Activated naive CD4-positive, alpha-beta T cell treated with anti-CD3 and anti-CD28 coated beads for 36 hours (primary cell): ENCODE results near the gene CASS4. TPM values are rescaled to one million over a fixed set of nuclear protein-coding genes. Genes with fewer than 3 reads are reported as not detected.

Experiments used
- CTCF ChIA-PET: fragments of 350-600 bp; sonication (Branson Sonifier 250); formaldehyde crosslinking; loops from one replicate; lab custom pipeline; 2021; ENCODE audit warnings: antibody characterized with exemption; lab: Charles Lee
- DNase-seq: peaks from one replicate; pipeline ENCODE4 v3.0.0-alpha.2; 2020
- H3K27ac Mint-ChIP-seq: one replicate; pipeline ENCODE4 v1.8.0; 2021; ENCODE audit warnings: mild to moderate bottlenecking, mixed read lengths
- H3K27me3 Mint-ChIP-seq: one replicate; pipeline ENCODE4 v1.8.0; 2021; ENCODE audit warnings: low read depth, mixed read lengths
- H3K36me3 Mint-ChIP-seq: one replicate; pipeline ENCODE4 v1.8.0; 2021; ENCODE audit warnings: low read depth, mixed read lengths
- H3K4me1 Mint-ChIP-seq: one replicate; pipeline ENCODE4 v1.8.0; 2021; ENCODE audit warnings: low read depth, mixed read lengths
- H3K4me3 Mint-ChIP-seq: one replicate; pipeline ENCODE4 v1.8.0; 2021; ENCODE audit warnings: mild to moderate bottlenecking, moderate library complexity, mixed read lengths
- H3K9me3 Mint-ChIP-seq: one replicate; pipeline ENCODE4 v1.8.0; 2021; ENCODE audit warnings: mixed read lengths
- intact Hi-C: fragments of 100-400 bp; cut with micrococcal nuclease; formaldehyde crosslinking; loops from one replicate; pipeline ENCODE4 v1.15.1; 2023
- total RNA-seq, 2 experiments: library from RNA; stranded (reverse); gene quantifications; one replicate each; pipeline ENCODE4 v1.2.3, GENCODE V29; 2021

CASS4 gene, protein sequence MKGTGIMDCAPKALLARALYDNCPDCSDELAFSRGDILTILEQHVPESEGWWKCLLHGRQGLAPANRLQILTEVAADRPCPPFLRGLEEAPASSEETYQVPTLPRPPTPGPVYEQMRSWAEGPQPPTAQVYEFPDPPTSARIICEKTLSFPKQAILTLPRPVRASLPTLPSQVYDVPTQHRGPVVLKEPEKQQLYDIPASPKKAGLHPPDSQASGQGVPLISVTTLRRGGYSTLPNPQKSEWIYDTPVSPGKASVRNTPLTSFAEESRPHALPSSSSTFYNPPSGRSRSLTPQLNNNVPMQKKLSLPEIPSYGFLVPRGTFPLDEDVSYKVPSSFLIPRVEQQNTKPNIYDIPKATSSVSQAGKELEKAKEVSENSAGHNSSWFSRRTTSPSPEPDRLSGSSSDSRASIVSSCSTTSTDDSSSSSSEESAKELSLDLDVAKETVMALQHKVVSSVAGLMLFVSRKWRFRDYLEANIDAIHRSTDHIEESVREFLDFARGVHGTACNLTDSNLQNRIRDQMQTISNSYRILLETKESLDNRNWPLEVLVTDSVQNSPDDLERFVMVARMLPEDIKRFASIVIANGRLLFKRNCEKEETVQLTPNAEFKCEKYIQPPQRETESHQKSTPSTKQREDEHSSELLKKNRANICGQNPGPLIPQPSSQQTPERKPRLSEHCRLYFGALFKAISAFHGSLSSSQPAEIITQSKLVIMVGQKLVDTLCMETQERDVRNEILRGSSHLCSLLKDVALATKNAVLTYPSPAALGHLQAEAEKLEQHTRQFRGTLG
- 1 to 10 TPM; 5.1 to 5.2 TPM for total RNA-seq

DNA sequence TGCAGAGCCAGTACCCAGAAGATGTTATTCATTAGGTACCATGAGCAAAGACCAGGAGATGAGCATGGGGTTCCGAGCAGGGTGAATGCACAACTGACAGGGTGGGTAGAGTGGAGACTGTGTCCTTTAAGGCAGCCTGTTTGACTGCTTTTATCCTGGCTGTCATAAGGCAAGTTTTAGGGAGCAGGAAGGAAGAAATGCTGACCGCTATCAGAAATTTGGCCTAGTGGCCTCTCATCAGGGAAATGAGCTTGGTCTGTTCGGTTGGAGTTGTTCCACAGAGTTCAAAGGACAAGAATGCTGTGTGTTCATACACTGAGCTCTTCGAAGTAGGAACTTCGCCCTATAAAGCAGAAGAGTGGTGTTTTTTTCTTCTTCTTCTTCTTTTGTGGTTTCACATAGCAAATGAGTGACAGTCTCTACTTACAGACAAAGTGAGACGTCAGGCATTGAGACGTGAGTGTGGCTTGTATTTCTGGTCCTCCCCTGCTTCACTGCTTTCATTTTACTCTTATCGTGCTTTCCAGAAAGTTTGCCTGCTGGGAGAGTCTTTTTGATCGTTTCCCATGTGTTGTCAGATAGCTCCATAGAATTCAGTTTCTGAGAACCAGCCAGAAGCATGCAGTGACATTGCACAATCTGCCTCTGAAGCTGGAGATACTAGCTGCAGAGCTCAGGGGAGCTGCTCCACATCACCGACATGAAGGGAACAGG lies at the start of gene CASS4:
CASS4 (plus strand) TSS at position 502 of the 714 bp plus-strand sequence; CDS start at position 701, 199 bp downstream.
- Mint-ChIP-seq H3K4me1 (peaks cover 62% of the 10 kb centered on the region), H3K4me3 (peak within 1 kb of the TSS; percentile 89)
- peak; percentile 63 for DNase-seq

DNA sequence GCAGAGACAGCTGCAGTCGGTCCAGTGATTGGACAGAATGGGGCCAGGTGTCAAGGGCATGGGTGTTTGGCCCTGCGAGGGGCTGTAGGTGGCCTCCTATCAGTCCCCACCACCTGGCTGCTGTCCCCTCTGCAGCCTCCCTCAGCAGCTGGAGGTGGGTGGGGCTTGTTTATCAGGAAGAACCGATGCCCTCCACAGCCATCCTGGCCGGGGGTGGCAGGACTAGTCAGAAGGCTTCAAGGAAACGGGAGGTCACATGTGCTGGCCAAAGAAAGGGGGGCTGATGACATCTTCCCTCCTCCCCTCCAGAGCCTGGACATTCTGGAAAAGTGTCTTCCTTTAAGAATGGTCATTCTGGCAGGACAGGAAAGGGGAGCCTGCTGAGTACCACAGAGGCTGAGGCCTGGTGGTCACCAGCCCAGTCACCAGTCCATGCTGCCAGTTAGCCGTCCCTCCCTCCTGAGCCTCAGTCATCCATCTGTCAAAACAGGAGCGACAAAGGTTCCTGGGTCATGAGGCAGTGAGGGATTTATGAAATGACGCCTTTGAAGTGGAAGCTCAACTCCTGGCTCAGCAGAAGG lies 49.1 kb upstream of the CASS4 start:
- Mint-ChIP-seq H3K9me3 (no peaks in the 10 kb centered on the region), H3K36me3 (peaks cover 6% of the 10 kb centered on the region), H3K4me1 (peaks cover 16% of the 10 kb centered on the region), H3K27ac (no peak overlapping the region), H3K27me3 (no peaks in the 10 kb centered on the region), H3K4me3 (no peak overlapping the region)
- intact Hi-C loops: no loop called here
- no peak for DNase-seq
- CTCF ChIA-PET: interaction anchor here (0.6 kb wide), 1 partner anchor 1049 kb away, joined by 4 read pairs; no protein-coding TSS in a partner anchor

More for the DNA sequence above, at the start of gene CASS4:
- CTCF ChIA-PET: interaction anchor here (0.9 to 1.9 kb wide), 8 partner anchors 10 to 57 kb away, joined by 3 to 10 read pairs (median 4); partner anchors contain the start of genes AURKA and RTF2
- intact Hi-C loops: loop anchor here (1.0 to 10.0 kb wide), 3 partner anchors 20 to 1203 kb away; partner anchors contain the start of genes AURKA and CSTF1
- peaks cover 36% of the 10 kb centered on the region for H3K36me3 Mint-ChIP-seq
- no peaks in the 10 kb centered on the region for H3K27me3 Mint-ChIP-seq
- peak within 1 kb of the TSS; percentile 98 for H3K27ac Mint-ChIP-seq
- peaks cover 3% of the 10 kb centered on the region for H3K9me3 Mint-ChIP-seq

DNA sequence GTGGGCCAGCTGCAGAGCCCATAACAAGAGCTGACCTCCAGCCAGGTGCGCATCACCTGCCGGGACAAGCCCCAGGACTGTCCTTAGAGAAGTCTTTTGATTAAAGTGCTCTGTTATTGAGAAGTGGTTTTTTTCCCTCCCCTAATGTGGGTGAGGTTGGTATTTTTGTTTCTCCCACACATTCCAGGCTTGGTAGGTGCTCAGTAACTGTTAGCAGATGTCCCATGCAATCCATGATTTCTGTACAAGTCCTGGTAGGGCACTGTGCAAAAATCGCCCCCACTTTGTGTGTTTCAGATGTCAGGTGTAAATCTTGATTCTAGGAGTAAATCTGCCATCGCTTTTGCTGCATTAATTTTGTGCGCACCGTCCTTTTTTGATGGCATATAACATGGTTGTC lies 48.6 kb upstream of the CASS4 start:
- no peak overlapping the region for H3K4me3 Mint-ChIP-seq
- H3K36me3 Mint-ChIP-seq: peaks cover 6% of the 10 kb centered on the region
- H3K27ac Mint-ChIP-seq: no peak overlapping the region
- CTCF ChIA-PET: interaction anchor here (1.1 kb wide), 1 partner anchor 20 kb away, joined by 3 read pairs; no protein-coding TSS in a partner anchor
- intact Hi-C loops: no loop called here
- no peak for DNase-seq
- H3K9me3 Mint-ChIP-seq: no peaks in the 10 kb centered on the region
- H3K4me1 Mint-ChIP-seq: peaks cover 16% of the 10 kb centered on the region
- no peaks in the 10 kb centered on the region for H3K27me3 Mint-ChIP-seq

DNA sequence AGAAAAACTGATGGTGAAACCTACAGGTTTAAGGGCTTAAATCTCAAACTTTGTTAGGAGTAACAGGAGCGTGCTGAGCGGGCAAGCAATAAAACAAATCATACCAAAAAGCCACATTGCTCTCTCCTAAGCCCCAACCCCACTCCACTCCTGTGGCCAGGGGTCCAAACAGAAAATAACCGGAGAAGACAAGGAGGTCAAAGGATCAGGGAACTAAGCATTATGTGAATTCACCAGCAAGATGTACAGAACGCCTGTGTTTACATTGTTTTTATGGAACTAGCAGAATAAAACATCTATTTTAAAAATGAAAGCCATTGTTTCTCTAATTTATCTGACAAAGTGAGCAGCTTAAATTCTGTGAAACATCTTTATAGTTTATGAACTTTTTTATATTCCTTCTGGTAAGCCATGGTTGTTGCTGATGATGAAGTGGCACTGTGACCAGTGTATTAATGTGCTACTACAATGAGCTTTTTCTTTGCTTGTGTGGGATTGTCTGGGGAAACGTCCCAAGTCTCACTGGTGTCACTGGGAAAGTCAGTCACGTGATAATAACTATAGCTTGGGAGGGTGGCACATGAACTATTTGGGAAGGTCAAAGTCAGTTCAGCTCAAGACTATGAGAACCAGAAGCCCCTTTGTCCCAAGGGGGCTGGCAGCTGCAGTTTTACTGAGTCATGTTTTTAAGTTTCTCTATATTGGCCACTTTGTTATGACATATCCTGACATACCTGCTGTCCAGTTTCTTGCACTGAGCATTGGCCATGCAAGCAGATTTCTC lies 43.5 kb upstream of the CASS4 start:
- Mint-ChIP-seq H3K4me3 (no peak overlapping the region), H3K4me1 (peaks cover 4% of the 10 kb centered on the region), H3K27me3 (no peaks in the 10 kb centered on the region), H3K9me3 (no peaks in the 10 kb centered on the region), H3K36me3 (peaks cover 35% of the 10 kb centered on the region), H3K27ac (no peak overlapping the region)
- CTCF ChIA-PET: no interaction called here
- no peak for DNase-seq
- intact Hi-C loops: no loop called here

DNA sequence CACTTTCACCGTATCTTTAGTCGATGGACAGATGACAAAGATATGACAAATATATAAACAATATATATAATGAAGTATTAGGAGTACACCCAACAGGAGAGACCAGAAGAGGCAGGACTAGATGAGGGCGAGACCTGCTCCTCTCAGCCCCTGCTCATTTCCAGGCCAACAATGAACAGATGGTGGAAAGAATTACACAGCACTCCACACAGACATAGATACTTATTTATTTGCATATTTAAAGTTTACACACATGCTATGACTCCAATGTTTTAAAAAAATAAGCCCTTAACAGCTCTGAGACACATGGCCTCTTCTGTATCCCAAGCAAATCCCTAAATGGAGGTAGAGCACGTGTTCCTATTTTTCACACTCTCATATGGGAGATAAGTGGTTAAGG lies 42.9 kb upstream of the CASS4 start:
- no peak overlapping the region for H3K4me3 Mint-ChIP-seq
- intact Hi-C loops: no loop called here
- CTCF ChIA-PET: no interaction called here

DNA sequence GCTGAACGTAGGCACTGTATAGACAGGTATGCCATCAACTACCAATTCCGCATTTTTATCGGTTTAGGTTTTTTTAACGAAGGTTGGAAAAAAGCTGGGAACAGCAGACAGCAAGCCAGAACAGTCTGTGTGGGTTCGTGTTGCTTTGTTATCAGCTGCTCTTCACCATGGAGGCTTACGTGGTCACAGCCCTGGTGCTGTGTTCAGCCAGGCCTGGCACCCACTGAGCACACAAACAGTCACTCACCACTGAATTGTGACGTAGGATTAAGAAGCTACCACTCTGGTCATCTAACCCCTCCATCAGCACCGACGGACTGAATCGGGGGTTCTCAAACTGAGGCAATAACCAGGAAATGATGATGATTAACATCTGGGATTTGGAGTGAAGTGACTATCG lies 40.1 kb upstream of the CASS4 start:
- no peak overlapping the region for H3K4me3 Mint-ChIP-seq
- H3K36me3 Mint-ChIP-seq: peaks cover 42% of the 10 kb centered on the region
- CTCF ChIA-PET: interaction anchor here (0.8 kb wide), 1 partner anchor 19 kb away, joined by 5 read pairs; no protein-coding TSS in a partner anchor
- peaks cover 6% of the 10 kb centered on the region for H3K4me1 Mint-ChIP-seq
- intact Hi-C loops: no loop called here
- no peaks in the 10 kb centered on the region for H3K27me3 Mint-ChIP-seq
- H3K27ac Mint-ChIP-seq: no peak overlapping the region
- DNase-seq: no peak
- no peaks in the 10 kb centered on the region for H3K9me3 Mint-ChIP-seq

More for the DNA sequence above, 42.9 kb upstream of the CASS4 start:
- Mint-ChIP-seq H3K36me3 (peaks cover 37% of the 10 kb centered on the region), H3K4me1 (peaks cover 4% of the 10 kb centered on the region), H3K9me3 (no peaks in the 10 kb centered on the region), H3K27ac (no peak overlapping the region), H3K27me3 (no peaks in the 10 kb centered on the region)
- DNase-seq: no peak

DNA sequence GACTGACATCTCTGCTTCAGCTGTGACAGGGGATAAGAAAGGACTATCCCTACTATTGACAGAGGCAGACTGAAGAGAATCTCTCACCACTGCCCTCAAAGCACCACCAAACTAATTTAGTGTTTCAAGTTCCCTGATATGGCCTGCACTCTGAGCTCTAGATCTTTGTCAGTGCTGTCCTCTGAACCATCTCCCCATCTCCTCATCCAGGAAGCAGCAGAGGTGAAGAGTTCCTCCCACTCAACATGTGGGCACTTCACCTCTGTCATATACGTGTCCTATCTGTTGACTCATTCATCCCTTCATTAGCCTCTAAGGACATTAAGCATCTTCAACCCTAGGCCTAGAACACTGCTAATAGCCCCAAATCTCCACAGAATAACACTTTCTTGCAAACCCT lies 39.2 kb upstream of the CASS4 start:
- CTCF ChIA-PET: interaction anchor here (0.8 kb wide), 1 partner anchor 20 kb away, joined by 5 read pairs; no protein-coding TSS in a partner anchor
- H3K9me3 Mint-ChIP-seq: no peaks in the 10 kb centered on the region
- no peak overlapping the region for H3K4me3 Mint-ChIP-seq
- peaks cover 49% of the 10 kb centered on the region for H3K36me3 Mint-ChIP-seq
- no peaks in the 10 kb centered on the region for H3K27me3 Mint-ChIP-seq
- DNase-seq: no peak
- H3K4me1 Mint-ChIP-seq: peaks cover 6% of the 10 kb centered on the region
- no peak overlapping the region for H3K27ac Mint-ChIP-seq
- intact Hi-C loops: no loop called here

DNA sequence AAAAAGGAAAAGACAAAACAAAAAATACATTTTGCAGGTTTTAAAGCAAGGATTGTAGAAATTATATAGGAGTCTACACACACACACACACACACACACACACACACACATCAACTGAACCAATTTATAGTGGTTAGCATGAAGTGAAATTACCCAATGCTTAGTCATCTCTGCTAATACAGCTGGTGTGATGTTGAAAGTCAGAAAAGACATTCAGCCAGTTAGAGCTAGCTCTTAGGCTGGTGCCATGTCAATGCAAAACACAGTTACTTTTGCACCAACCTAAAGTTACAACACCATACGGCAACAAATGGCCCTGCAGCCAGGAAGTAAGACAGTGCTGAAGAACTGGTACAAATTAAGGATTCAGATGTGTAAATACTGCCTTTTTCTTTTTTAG lies 38.1 kb upstream of the CASS4 start:
- intact Hi-C loops: no loop called here
- peak; percentile 14 for DNase-seq
- CTCF ChIA-PET: no interaction called here
- peaks cover 58% of the 10 kb centered on the region for H3K36me3 Mint-ChIP-seq
- no peaks in the 10 kb centered on the region for H3K27me3 Mint-ChIP-seq
- H3K27ac Mint-ChIP-seq: no peak overlapping the region
- H3K4me1 Mint-ChIP-seq: peaks cover 6% of the 10 kb centered on the region
- H3K9me3 Mint-ChIP-seq: no peaks in the 10 kb centered on the region
- H3K4me3 Mint-ChIP-seq: no peak overlapping the region

DNA sequence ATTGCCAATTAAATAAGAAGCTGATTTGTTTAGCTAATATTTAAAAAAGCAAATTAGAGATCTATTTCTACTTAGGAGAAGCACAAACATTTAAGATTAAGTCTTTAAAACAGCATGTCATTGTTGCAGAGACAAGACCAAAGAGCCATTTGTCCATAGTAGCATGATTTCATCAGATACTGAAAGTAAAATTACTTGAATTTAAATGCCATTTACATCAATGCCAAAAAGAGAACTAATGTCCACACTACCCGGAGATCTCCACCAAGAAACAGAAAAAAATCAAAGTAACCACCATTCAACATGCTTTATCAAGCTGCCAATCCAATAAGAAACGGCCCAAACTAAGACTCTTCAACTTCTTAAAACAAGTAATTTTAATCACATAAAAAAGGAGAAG lies 35.7 kb upstream of the CASS4 start:
- no peak for DNase-seq
- Mint-ChIP-seq H3K4me3 (no peak overlapping the region), H3K27me3 (no peaks in the 10 kb centered on the region), H3K36me3 (peaks cover 55% of the 10 kb centered on the region), H3K9me3 (no peaks in the 10 kb centered on the region), H3K4me1 (peaks cover 6% of the 10 kb centered on the region), H3K27ac (no peak overlapping the region)
- intact Hi-C loops: no loop called here
- CTCF ChIA-PET: interaction anchor here (0.6 kb wide), 1 partner anchor 69 kb away, joined by 5 read pairs; no protein-coding TSS in a partner anchor

DNA sequence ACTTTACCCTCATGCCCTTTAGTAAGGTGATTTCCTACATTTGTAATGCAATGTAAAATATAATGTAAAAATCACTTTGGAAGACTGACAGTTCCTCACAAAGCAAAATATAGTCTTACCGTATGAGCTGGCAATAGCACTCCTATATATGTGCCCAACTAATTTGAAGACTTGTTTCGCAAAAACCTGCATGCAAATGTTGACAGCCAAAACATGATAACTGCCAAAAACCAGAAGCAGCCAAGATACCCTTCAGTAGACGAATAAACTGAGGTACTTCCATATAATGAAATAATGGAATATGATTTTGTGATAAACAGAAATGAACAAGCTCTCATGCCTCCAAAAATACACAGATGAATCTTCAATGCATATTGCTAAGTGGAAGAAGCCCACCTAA lies 33.7 kb upstream of the CASS4 start:
- no peaks in the 10 kb centered on the region for H3K27me3 Mint-ChIP-seq
- DNase-seq: no peak
- H3K9me3 Mint-ChIP-seq: no peaks in the 10 kb centered on the region
- peaks cover 59% of the 10 kb centered on the region for H3K36me3 Mint-ChIP-seq
- intact Hi-C loops: no loop called here
- H3K27ac Mint-ChIP-seq: no peak overlapping the region
- CTCF ChIA-PET: no interaction called here
- no peak overlapping the region for H3K4me3 Mint-ChIP-seq
- peaks cover 2% of the 10 kb centered on the region for H3K4me1 Mint-ChIP-seq

DNA sequence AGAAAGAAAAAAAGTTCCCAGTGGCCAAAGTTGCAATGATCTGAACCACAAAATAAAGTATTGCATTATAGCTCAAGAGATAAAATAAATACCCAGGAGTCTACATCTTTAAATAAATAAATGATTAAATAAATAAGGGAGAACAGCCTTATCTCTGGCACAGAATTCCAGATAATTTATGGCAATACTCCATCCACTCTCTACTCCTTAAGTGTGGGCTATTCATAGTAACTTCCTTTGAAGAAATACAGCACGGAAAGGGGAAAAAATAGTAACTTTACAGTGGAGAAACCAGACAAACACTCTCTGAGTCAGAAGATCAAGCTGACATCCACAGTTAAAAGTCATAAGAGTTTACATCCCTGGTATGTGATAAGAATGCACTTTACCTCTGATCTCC lies 31.7 kb upstream of the CASS4 start:
- no peak overlapping the region for H3K27ac Mint-ChIP-seq
- DNase-seq: no peak
- no peak overlapping the region for H3K4me3 Mint-ChIP-seq
- intact Hi-C loops: no loop called here
- no peaks in the 10 kb centered on the region for H3K27me3 Mint-ChIP-seq
- H3K4me1 Mint-ChIP-seq: peaks cover 2% of the 10 kb centered on the region
- no peaks in the 10 kb centered on the region for H3K9me3 Mint-ChIP-seq
- CTCF ChIA-PET: no interaction called here
- H3K36me3 Mint-ChIP-seq: peaks cover 60% of the 10 kb centered on the region
